PC-9 (cell line): ENCODE data around the gene RRBP1.

ENCODE experiments used
- CTCF ChIP-seq: fragments of 200-600 bp; sonication (generic); conservative IDR thresholded peaks from 2 replicates; pipeline ENCODE4 v1.6.1; 2017; ENCODE audit warnings: mixed run types, antibody characterized with exemption, mild to moderate bottlenecking, moderate library complexity
- EZH2 ChIP-seq: fragments of 200-600 bp; sonication (generic); IDR thresholded peaks from 2 replicates; pipeline ENCODE4 v1.8.0; 2017; ENCODE audit warnings: antibody characterized with exemption, low read depth

- no peak for TF ChIP-seq CTCF
- no peak for TF ChIP-seq EZH2
Observed at GRCh38 chr20:17640146-17640874, 41.7 kb downstream of the RRBP1 start.
